HCT116 (cell line): ENCODE measurements around the gene B3GNT5. TPM values are rescaled to one million over a fixed set of nuclear protein-coding genes. Genes with fewer than 3 reads are reported as not detected.

ENCODE experiments used
- ATAC-seq: fragments of 200-7000 bp; cut with Tn5 transposase; 2 replicates; pipeline ENCODE4 v1.9.1; 2020; ENCODE audit warnings: mild to moderate bottlenecking, moderate library complexity
- BruUV-seq: library from RNA; stranded (reverse); fragments of 400-500 nt; replicated peaks from 2 replicates; lab custom pipeline; 2021; lab: Mats Ljungman, UMichigan
- CTCF ChIA-PET: fragments of 300-600 bp; sonication (Branson Sonifier 250); formaldehyde crosslinking; loops from one replicate; lab custom pipeline; 2021; ENCODE audit warnings: antibody characterized with exemption; lab: Charles Lee
- POLR2A ChIA-PET: fragments of 300-600, 350-600 bp; sonication (Branson Sonifier 250); formaldehyde crosslinking; loops from one replicate; lab custom pipeline; 2021; ENCODE audit warnings: antibody characterized with exemption; lab: Charles Lee
- RAD21 ChIA-PET, 2 experiments: fragments of 300-600 bp; sonication (Branson Sonifier 250); formaldehyde crosslinking; loops; one replicate each; lab custom pipeline; 2023; ENCODE audit warnings: low total read pairs in 2 of 2; ENCODE audit not compliant: uncharacterized antibody in 2 of 2, unreplicated experiment in 2 of 2, low non-redundant PET in 1 of 2; lab: Charles Lee
- DNase-seq: peaks from one replicate; pipeline ENCODE4 v3.0.0-alpha.2; 2010; ENCODE audit warnings: low read depth, low spot score
- H2AFZ ChIP-seq: fragments of 200-600 bp; shearing (Covaris generic), sonication (generic); 2 replicates; pipeline ENCODE4 v1.6.1; 2017; ENCODE audit warnings: low read depth, mixed run types, mixed read lengths, antibody characterized with exemption, low read length; ENCODE audit not compliant: poor library complexity, severe bottlenecking
- H3K27ac ChIP-seq: 2 replicates; pipeline ENCODE4 v1.5.1; 2012; ENCODE audit warnings: low read depth, low read length
- H3K27me3 ChIP-seq: fragments of 200-600 bp; sonication (generic); 2 replicates; pipeline ENCODE4 v1.6.1; 2016; ENCODE audit warnings: mixed run types, low read length, mixed read lengths; ENCODE audit not compliant: insufficient read depth
- H3K36me3 ChIP-seq, 2 experiments: fragments of 200-500 bp in 1 of 2; fragments of 200-600 bp in 1 of 2; sonication (Bioruptor generic) in 1 of 2; sonication (generic) in 1 of 2; 2 replicates each; pipeline versions ENCODE4 v1.5.1 to v1.6.1; 2014 to 2016; ENCODE audit warnings: low read length in 2 of 2, inconsistent platforms in 1 of 2, mixed read lengths in 1 of 2, mixed run types in 1 of 2; ENCODE audit not compliant: insufficient read depth in 2 of 2, control insufficient read depth in 1 of 2
- H3K4me1 ChIP-seq, 2 experiments: fragments of 200-600 bp in 1 of 2; sonication (generic) in 1 of 2; 2 replicates each; pipeline versions ENCODE4 v1.5.1 to v1.6.1; 2012 to 2017; ENCODE audit warnings: low read length in 2 of 2, inconsistent platforms in 1 of 2, mild to moderate bottlenecking in 1 of 2, mixed read lengths in 1 of 2, mixed run types in 1 of 2, moderate library complexity in 1 of 2; ENCODE audit not compliant: insufficient read depth in 2 of 2, control insufficient read depth in 1 of 2
- H3K4me2 ChIP-seq: fragments of 200-600 bp; sonication (generic); 2 replicates; pipeline ENCODE4 v1.6.1; 2017; ENCODE audit warnings: mixed run types, low read length, mixed read lengths
- H3K4me3 ChIP-seq, 2 experiments: fragments of 200-600 bp in 1 of 2; sonication (generic) in 1 of 2; replicated peaks in 1 of 2; 2 replicates each; pipeline ENCODE4 v1.5.1; 2011 to 2016; ENCODE audit warnings: low read length in 2 of 2, control low read depth in 1 of 2, low read depth in 1 of 2, mild to moderate bottlenecking in 1 of 2, mixed read lengths in 1 of 2, mixed run types in 1 of 2
- H3K79me2 ChIP-seq: fragments of 200-600 bp; sonication (generic); 2 replicates; pipeline ENCODE4 v1.6.1; 2017; ENCODE audit warnings: mild to moderate bottlenecking, mixed run types, low read length, moderate library complexity, mixed read lengths; ENCODE audit not compliant: insufficient read depth
- H3K9ac ChIP-seq: fragments of 200-600 bp; sonication (generic); 2 replicates; pipeline ENCODE4 v1.6.1; 2016; ENCODE audit warnings: low read length, mixed read lengths
- H3K9me2 ChIP-seq: fragments of 200-600 bp; sonication (generic), shearing (Covaris generic); 2 replicates; pipeline ENCODE4 v1.6.1; 2017; ENCODE audit warnings: mixed run types, mild to moderate bottlenecking, moderate library complexity; ENCODE audit not compliant: insufficient read depth
- H3K9me3 ChIP-seq, 2 experiments: fragments of 200-500 bp in 1 of 2; fragments of 200-600 bp in 1 of 2; sonication (Bioruptor generic) in 1 of 2; sonication (generic) in 1 of 2; 2 replicates each; pipeline ENCODE4 v1.6.1; 2014 to 2017; ENCODE audit warnings: low read length in 2 of 2, mixed read lengths in 2 of 2, inconsistent platforms in 1 of 2, low read depth in 1 of 2, mild to moderate bottlenecking in 1 of 2, mixed run types in 1 of 2, moderate library complexity in 1 of 2; ENCODE audit not compliant: control insufficient read depth in 1 of 2, insufficient read depth in 1 of 2
- H4K20me1 ChIP-seq: fragments of 200-600 bp; sonication (generic), shearing (Covaris generic); 2 replicates; pipeline ENCODE4 v1.6.1; 2017; ENCODE audit warnings: mixed run types, mild to moderate bottlenecking, moderate library complexity; ENCODE audit not compliant: insufficient read depth
- ATF3 ChIP-seq: IDR thresholded peaks from 2 replicates; pipeline ENCODE4 v1.6.1; 2012
- CBX3 ChIP-seq: IDR thresholded peaks from 2 replicates; pipeline ENCODE4 v1.6.1; 2012; ENCODE audit warnings: low read depth
- CEBPB ChIP-seq: IDR thresholded peaks from 2 replicates; pipeline ENCODE4 v1.6.1; 2012; ENCODE audit warnings: low read depth
- CTCF ChIP-seq, 3 experiments: fragments of 200-600 bp in 1 of 3; sonication (generic) in 1 of 3; IDR thresholded peaks in 2 of 3; conservative IDR thresholded peaks in 1 of 3; 2 replicates each; pipeline ENCODE4 v1.5.1; 2012 to 2017; ENCODE audit warnings: low read depth in 2 of 3, low read length in 2 of 3, antibody characterized with exemption in 1 of 3, borderline replicate concordance in 1 of 3, control low read depth in 1 of 3, mild to moderate bottlenecking in 1 of 3, mixed read lengths in 1 of 3, mixed run types in 1 of 3, moderate library complexity in 1 of 3; ENCODE audit not compliant: insufficient read depth in 1 of 3
- EGR1 ChIP-seq: IDR thresholded peaks from 2 replicates; pipeline ENCODE4 v1.6.1; 2012; ENCODE audit warnings: low read depth
- ELF1 ChIP-seq: IDR thresholded peaks from 2 replicates; pipeline ENCODE4 v1.6.1; 2012; ENCODE audit warnings: low read depth, borderline replicate concordance
- EZH2 ChIP-seq: fragments of 200-600 bp; sonication (generic); IDR thresholded peaks from 2 replicates; pipeline ENCODE4 v1.6.1; 2017; ENCODE audit warnings: antibody characterized with exemption, mixed run types
- POLR2A ChIP-seq: IDR thresholded peaks from 2 replicates; pipeline ENCODE4 v1.7.0; 2011; ENCODE audit warnings: borderline replicate concordance; ENCODE audit not compliant: insufficient read depth, insufficient read length; ENCODE audit errors: extremely low read depth
- POLR2AphosphoS5 ChIP-seq: IDR thresholded peaks from 2 replicates; pipeline ENCODE4 v1.6.1; 2011; ENCODE audit warnings: mild to moderate bottlenecking, low read depth, low read length, moderate library complexity
- REST ChIP-seq: IDR thresholded peaks from 2 replicates; pipeline ENCODE4 v1.6.1; 2012; ENCODE audit warnings: low read depth
- SP1 ChIP-seq: IDR thresholded peaks from 2 replicates; pipeline ENCODE4 v1.6.1; 2012; ENCODE audit warnings: low read depth
- SRF ChIP-seq: IDR thresholded peaks from 2 replicates; pipeline ENCODE4 v1.6.1; 2012; ENCODE audit warnings: low read depth
- YY1 ChIP-seq: IDR thresholded peaks from 2 replicates; pipeline ENCODE4 v1.6.1; 2011; ENCODE audit warnings: low read length, low read depth, moderate library complexity, mild to moderate bottlenecking; ENCODE audit not compliant: insufficient replicate concordance; ENCODE audit errors: extremely low read depth
- ZBTB33 ChIP-seq: IDR thresholded peaks from 2 replicates; pipeline ENCODE4 v1.6.1; 2011; ENCODE audit warnings: mild to moderate bottlenecking, low read length, moderate library complexity; ENCODE audit not compliant: insufficient replicate concordance; ENCODE audit errors: extremely low read depth
- ZFX ChIP-seq: fragments of 450-650 bp; IDR thresholded peaks from 2 replicates; pipeline ENCODE4 v1.6.1; 2017
- intact Hi-C: fragments of 100-400 bp; cut with micrococcal nuclease; formaldehyde crosslinking; loops from 2 replicates; pipeline ENCODE4 v1.10.0; 2022
- total RNA-seq: library from RNA; stranded (reverse); gene quantifications from one replicate; pipeline ENCODE4 v1.2.1, GENCODE V29; 2021; ENCODE audit not compliant: unreplicated experiment

Gene B3GNT5
- total RNA-seq, 1 experiment from 2014 or later: 25.3 TPM

GRCh38 chr3:183301937-183302580, 49.0 kb downstream of the B3GNT5 start:
- Histone ChIP-seq H3K27me3 (no peaks in the 10 kb centered on the region), H3K4me2 (no peak overlapping the region), H3K9ac (no peak overlapping the region), H3K36me3 (no peaks in the 10 kb centered on the region), H3K4me3 (no peak overlapping the region), H3K4me1 (peaks cover 0 to 14% of the 10 kb centered on the region in 2 experiments; a peak in 2 of 4 replicates), H4K20me1 (no peaks in the 10 kb centered on the region), H3K9me3 (no peaks in the 10 kb centered on the region), H3K79me2 (no peaks in the 10 kb centered on the region), H3K9me2 (no peaks in the 10 kb centered on the region), H2AFZ (no peak overlapping the region), H3K27ac (no peak overlapping the region)
- POLR2A ChIA-PET: no interaction called here
- no peak for DNase-seq
- BruUV-seq: no TSS peak
- TF ChIP-seq ZBTB33: no peak
- no peak for TF ChIP-seq ELF1
- no peak for TF ChIP-seq POLR2AphosphoS5
- no peak for TF ChIP-seq SRF
- TF ChIP-seq ATF3: no peak
- TF ChIP-seq EGR1: no peak
- no peak for TF ChIP-seq CTCF (IDR thresholded peaks at IDR 0.05 in 2 of 3, conservative IDR thresholded peaks at IDR 0.05 in 1 of 3; ENCODE audit: borderline replicate concordance in 1 of 3, insufficient read depth in 1 of 3, low read depth in 2 of 3, low read length in 2 of 3)
- TF ChIP-seq POLR2A: no peak
- TF ChIP-seq EZH2: no peak
- TF ChIP-seq REST: no peak
- TF ChIP-seq SP1: no peak
- no peak for TF ChIP-seq CEBPB
- no peak for TF ChIP-seq YY1
- no peak for TF ChIP-seq ZFX
- TF ChIP-seq CBX3: no peak
- intact Hi-C loops: no loop called here
- RAD21 ChIA-PET: no interaction called here
- CTCF ChIA-PET: no interaction called here
- no peak for ATAC-seq
